ENCODE data around the gene ANKRD22. TPM values are rescaled to one million over a fixed set of nuclear protein-coding genes. Genes with fewer than 3 reads are reported as not detected.

Gene ANKRD22
- total and polyA plus RNA-seq, 2 donors (not counting 3 experiments of a cell fraction or from before 2014, with no cell fraction given) = not detected

- no peaks in the 10 kb centered on the region for H3K36me3 ChIP-seq (ENCODE audit: control insufficient read depth in 2 of 2, extremely low read depth in 1 of 2, insufficient read depth in 2 of 2, low read length in 2 of 2)
- H3K27me3 ChIP-seq (ENCODE audit: control insufficient read depth in 2 of 2, insufficient read depth in 2 of 2, low read length in 2 of 2) = no peaks in the 10 kb centered on the region
- no peak overlapping the region for H3K27ac ChIP-seq (ENCODE audit: insufficient read depth, low read depth, low read length)
- H4K20me1 ChIP-seq (replicated peaks; ENCODE audit: control insufficient read depth, extremely low read depth, insufficient read depth, low read length) = no peaks in the 10 kb centered on the region
- no peak overlapping the region for H3K4me2 ChIP-seq (ENCODE audit: insufficient read depth, low read length)
- POLR2A ChIA-PET = no interaction called here
- FAIRE-seq (peak; percentile 87), DNase-seq (ENCODE audit: low read depth, low spot score) (peak; percentile 64)
- dilution Hi-C loops (cut with MboI; ENCODE audit: extremely low pct_ligation_motif_present, low sequenced_read_pairs) (no loop called here), intact Hi-C loops (cut with micrococcal nuclease) (loop anchor here (1.0 to 5.0 kb wide), 3 partner anchors 122 to 245 kb away; partner anchors contain the start of gene RNLS)
- peaks cover 3% of the 10 kb centered on the region for H3K4me1 ChIP-seq (ENCODE audit: control insufficient read depth, extremely low read depth, insufficient read depth, low read length)
- TF ChIP-seq JUN (IDR thresholded peaks at IDR 0.05; ENCODE audit: borderline replicate concordance, insufficient read depth, insufficient read length, low read depth) (no peak), MYC (IDR thresholded peaks at IDR 0.05; ENCODE audit: low read depth, low read length) (no peak), FOS (IDR thresholded peaks at IDR 0.05; ENCODE audit: borderline replicate concordance, insufficient read depth, low read length) (no peak), POLR2AphosphoS5 (IDR thresholded peaks at IDR 0.05; ENCODE audit: insufficient read depth, low read depth, low read length) (no peak), CTCF (IDR thresholded peaks at IDR 0.05; ENCODE audit: extremely low read depth in 1 of 2, insufficient read depth in 1 of 2, low read depth in 1 of 2, low read length in 2 of 2) (peak; percentile 69 to 72), GATA2 (IDR thresholded peaks at IDR 0.05; ENCODE audit: insufficient read depth, insufficient read length, low read depth, low read length) (no peak), EZH2 (IDR thresholded peaks at IDR 0.05; ENCODE audit: borderline replicate concordance, low read depth, low read length, severe bottlenecking) (no peak)
- H3K9me3 ChIP-seq (replicated peaks; ENCODE audit: control insufficient read depth, insufficient read depth, low read length) = no peaks in the 10 kb centered on the region
- no peak overlapping the region for H3K4me3 ChIP-seq (replicated peaks in 1 of 3; ENCODE audit: insufficient read depth in 1 of 3, low read depth in 1 of 3, low read length in 3 of 3)
- CTCF ChIA-PET = interaction anchor here (0.7 to 6.5 kb wide), 23 partner anchors 11 to 964 kb away, joined by 3 to 164 read pairs (median 4); partner anchors contain the start of gene RNLS
- BruUV-seq (replicated peaks) = no TSS peak
- no peak overlapping the region for H3K9ac ChIP-seq (replicated peaks; ENCODE audit: extremely low read depth, insufficient read depth, low read length)
- no peaks in the 10 kb centered on the region for H3K79me2 ChIP-seq (ENCODE audit: control insufficient read depth, insufficient read depth, low read length)
- H3K9me1 ChIP-seq (replicated peaks; ENCODE audit: control insufficient read depth, extremely low read depth, insufficient read depth, low read length) = no peaks in the 10 kb centered on the region
- no peak overlapping the region for H2AFZ ChIP-seq (ENCODE audit: low read depth, low read length)
Measured at GRCh38 chr10:88810196-88810961, 41.3 kb downstream of the ANKRD22 start.
